Kidney glomerular epithelial cell (primary cell): ENCODE measurements around the gene ATP6V0E2.
"Not testable (repeated sequence)": the region's sequence is repeated elsewhere in the genome, so short reads cannot be mapped to it uniquely, and the experiment has no call there.

Source experiments
- DNase-seq: peaks from one replicate; lab custom pipeline; 2025; lab: John Stamatoyannopoulos, UW

Gene ATP6V0E2

DNA sequence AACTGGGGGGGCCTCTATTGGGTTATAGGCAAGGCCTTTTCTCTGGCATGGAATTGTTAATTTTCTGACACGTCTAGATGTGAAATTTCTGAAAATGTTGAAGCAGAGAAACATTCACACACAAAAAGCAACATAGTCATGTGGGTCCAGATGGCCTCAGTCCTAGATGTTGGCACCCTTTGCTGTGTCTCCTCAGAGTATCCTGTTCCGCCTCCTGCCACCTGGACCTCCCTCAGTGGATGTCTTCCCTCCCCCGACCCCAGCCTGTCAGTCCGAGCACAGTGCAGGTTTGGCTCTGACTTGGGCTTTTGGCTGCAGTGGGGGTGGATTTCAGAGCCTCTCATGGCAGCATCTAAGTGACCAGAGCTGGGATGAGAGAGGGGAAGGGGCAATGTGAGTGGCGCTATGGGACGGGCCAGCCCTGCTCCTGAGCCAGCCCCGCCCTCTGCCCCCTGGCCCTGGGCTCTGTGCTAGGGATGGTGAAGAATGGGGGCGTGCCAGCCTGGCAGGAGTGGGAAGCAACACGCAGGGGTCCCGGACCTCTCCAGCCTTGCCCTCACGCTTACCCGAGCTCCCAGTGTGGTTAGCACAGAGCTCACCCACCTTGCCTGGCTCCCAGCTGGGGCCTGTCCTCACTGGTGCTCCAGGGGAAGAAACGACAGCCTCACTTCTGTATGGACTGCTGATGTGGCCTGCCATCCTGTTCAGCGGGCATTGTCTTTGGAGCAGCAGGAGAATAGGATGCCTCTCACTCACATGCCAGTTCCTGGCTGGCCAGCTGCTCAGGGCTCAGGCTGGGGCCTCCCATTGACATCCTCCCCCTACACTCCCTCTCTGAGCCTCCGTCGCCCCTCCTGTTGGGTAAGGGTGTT is 6.2 kb downstream of the ATP6V0E2 start:
- no peak for DNase-seq

DNA sequence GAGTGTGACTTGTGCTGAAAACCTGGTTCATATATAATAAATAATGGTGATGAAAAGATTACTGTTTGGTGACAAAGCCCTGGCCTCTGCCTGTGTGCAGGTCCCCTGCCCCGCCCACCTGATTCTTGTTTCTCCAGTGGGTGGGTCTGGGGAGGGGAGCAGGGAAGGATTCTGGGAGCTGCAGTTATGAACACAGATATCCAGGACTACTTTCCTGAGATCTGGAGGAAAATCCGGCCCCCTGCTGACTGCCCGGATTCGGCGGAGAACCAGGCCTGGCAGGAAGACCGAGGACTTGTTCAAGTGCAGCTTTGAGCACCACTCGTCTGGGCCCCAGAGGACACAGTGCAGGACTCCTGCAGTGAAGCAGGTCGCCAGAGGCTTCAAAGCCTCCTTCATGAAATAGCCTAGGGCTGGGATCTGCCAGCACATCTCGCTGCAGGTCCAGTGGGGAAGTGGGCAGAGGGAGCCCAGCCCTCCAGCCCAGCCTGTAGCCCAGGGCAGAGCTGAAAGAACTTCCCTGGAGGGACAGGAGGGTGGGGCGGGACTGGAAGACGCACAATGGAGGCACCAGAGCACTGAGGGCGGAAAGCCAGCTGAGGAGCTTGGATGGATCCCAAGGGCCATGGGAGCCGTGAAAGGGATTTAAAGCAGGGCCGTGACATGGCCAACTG is 7.0 kb downstream of the ATP6V0E2 start:
- DNase-seq = no peak

DNA sequence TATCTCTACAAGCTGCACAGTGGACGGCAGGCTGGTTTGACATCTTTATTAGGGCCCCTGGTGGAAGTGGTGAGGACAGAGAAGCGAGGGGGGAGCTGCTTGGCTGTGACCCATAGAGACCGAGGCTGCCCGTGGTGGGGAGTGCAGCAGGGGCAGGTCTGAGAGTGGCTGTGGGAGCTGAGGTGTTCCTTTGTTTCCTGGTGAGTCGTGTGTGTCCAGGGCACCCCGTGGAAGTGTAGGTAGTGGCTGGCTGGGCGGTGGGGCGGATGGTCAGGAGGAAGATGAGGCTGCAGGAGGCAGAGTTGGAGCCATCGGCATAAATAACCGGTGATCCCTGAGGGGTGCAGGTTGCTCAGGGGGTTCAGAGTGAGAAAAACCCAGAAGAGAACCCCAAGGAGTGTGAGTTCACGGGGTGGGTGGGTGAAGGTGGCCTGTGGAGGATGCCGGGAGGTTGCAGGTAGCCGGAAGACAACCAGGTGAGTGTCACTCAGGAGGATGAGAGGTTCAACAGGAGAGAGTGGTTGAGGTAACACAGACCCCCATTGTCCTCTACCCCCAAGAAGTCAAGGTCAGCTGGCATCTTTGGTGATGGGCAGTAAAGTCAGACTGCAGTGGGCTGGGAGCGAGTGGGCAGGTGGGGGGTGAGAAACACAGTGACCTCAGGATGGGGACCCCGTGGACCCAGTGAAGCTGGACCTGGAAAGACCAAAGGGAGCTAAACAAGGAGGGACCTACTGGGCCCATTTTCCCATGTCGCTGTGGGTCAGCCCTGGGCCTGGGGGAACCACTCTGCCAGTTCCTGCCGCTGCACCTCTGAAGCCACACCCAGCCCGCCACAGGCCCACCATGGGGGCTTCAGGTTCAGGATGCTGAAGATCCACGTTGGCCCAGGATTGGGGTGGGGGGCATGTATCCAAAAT is 7.8 kb downstream of the ATP6V0E2 start:
- DNase-seq = no peak

DNA sequence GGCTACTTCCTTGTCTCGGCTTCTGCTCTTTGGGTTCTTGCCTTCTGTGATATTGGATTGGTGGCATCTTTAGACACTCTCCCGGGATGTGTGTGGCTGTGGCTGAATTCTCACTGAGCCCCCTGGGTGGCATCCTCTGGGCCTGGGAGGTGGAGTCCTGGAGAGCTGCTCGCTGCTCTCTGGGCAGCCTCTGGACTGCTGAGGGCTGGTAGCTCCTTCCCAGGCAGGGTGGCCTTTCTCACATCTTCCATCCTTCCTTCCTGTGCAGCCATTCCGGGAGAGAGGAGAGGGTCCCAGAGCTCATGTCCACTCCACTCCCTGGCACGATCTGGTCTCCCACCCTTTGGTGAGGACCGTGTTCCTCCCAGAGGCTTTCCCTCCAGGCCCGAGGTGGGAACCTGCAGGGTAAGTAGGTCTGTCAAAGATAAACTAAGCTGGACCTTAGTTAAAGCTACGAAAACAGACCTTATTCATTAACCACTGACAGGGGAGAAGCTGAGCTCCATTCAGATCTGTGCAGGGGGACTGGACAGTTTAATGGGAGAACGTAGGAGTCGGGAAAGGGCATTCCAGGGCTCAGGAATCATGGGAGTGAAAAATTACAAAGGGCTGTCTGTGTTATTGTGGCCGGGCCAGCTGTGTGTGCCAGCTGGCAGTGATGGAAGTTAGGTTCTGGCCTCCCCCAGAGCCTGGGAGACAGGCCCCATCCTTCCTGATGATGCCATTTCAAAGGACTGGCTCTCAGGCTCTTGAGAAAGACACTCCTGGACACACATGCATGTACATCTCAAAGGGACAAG is 8.7 kb downstream of the ATP6V0E2 start:
- peak; percentile 32 for DNase-seq

DNA sequence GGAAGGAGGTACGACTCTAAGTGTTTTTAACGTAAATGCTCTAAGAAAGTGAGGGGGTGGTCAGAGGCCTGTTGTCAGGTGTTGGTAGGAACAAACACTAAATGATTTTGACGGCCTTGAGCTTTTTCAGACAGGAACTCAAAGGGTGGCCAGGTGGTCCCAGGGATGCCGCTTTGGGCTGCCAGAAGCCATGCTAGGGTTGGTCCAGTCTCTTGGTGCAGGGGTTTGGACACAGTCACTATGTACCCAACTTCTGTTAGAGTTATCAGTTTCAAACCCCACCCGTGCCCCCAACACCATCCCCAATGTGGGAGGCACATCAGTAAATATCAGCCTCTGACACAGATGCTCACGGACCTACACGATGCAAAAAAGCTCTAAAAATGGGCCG is 9.3 kb downstream of the ATP6V0E2 start:
- DNase-seq = no peak

DNA sequence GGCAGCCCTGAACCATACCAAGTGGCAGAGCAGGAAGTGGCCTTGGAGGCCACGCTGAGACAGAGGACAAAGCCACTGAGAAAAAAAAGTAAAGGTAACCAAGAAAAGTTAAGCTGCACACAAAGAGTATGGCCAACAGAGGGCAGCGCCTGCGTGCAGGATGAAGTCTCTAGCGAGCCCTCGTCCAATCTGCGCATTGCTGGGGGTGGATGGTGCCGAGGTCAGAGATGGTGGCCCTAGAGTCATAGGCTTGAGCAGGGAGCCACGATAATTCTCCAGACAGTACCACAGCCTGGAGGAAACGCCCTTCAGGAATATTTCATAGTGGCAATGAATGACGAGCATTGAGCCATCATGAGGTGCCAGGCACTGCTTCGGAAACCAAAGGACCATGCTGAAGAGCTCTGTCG is 9.7 kb downstream of the ATP6V0E2 start:
- DNase-seq = peak; percentile 44

DNA sequence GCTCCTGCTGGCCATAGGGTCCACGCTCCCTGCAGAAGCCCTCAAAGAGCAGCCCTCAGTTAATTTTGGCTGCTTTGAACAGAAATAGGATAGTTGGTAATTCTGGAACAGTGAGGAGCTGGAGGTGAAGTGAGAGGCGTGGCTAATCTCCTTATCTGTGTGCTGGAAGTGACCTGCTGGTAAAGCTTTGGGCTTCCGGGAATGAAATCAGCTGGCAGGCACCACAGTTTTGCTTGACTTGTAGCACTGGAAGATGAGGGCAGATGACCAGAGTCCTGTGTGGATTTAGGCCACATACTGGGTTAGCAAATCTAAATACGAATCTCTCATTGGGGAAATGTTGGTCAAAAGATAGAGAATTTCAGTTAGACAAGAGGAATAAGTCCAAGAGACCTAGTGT is 10.2 kb downstream of the ATP6V0E2 start:
- DNase-seq = no peak

DNA sequence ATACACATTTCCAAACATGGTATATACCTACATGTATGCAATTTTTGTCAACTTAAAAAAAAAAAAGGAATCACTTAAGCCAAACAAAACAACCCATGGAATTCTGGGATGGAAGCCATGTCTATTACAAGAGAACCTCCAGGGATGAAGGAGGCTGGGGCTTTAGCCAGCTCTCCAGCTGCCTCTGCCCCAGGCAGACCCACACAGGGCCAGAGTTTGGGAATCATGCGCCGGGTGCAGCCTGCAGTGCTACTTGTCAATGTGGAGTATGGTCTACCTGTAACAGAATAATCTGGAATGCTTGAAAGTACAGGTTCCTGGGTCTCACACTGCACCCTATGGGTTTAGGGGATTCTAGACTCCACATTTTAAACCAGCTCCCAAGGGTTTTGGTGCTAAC is 10.8 kb downstream of the ATP6V0E2 start:
- DNase-seq = no peak

DNA sequence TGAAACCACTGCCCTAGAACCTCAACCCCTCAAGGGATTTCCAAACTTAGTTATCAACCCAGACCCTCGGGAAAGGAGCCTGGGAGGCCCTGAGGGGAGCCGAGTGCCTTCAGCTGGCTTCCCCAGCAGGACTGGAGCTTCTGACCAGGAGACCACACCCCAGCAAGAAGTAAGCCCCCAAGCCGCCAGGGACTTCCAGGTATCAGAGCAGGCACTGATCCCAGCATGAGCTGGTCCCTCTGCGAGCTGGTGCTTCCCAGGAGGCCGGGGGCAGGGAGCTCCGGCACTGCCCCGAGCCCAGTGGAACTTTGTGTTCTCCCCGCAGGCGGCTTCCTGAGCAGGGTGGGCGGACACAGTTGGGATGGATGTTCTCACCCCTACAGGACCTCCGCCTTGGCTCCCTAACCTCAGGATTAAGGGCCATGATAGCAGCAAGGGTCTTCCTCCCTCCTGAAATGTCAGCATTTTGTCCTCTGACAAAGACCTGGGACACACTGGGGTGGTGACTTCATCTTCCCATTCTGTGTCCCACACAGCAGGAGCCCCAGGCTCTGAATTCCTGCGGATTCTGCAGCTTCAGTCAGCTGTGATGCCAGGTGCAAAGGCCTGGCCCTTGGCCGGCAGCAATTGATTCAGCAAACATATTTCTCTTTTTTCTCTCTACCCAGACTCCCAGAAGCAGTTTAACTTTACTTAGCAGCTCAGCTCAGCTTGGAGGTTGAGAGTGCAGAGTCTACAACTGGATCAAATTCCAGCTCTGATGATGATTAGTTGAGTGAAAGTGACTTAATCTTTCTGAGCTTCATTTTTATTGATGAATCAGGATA is 11.6 kb downstream of the ATP6V0E2 start:
- DNase-seq = no peak

DNA sequence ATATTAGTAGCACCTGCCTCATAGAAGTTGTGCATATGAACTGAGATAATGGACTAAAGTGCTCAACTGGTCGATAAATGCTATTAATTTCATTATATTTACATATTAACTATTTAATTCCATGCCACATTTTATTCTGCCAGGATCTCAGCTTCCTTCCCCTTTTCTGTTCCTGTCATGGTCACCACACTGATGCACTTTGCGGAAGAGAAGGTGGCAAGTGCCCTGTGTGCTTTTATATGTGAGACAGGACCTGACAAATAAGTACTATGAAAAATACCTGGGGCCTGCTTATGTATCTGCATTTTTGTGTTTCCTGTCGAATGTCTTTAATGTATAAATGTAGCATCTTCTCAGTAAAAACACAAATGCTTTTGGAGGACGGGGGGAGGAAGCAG is 12.2 kb downstream of the ATP6V0E2 start:
- DNase-seq = no peak

DNA sequence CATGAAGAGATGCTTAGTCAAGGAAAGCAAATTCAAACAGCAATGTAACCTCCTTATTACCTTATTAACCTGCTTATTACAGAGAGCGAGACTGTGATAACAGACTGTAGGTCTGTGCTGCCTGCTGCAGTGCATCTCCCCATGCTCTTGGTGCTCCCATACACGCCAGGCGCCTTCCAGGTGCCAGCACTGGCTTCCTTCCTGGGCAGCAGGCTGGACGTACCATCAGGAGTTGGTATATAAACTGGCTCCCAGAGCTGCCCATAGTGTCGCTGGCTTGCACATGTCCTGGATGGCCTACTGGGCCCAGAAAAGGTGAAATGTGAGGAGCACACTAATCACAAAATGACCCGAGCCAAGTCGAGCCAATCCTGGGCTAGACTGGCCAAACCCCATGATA is 13.5 kb downstream of the ATP6V0E2 start:
- no peak for DNase-seq

DNA sequence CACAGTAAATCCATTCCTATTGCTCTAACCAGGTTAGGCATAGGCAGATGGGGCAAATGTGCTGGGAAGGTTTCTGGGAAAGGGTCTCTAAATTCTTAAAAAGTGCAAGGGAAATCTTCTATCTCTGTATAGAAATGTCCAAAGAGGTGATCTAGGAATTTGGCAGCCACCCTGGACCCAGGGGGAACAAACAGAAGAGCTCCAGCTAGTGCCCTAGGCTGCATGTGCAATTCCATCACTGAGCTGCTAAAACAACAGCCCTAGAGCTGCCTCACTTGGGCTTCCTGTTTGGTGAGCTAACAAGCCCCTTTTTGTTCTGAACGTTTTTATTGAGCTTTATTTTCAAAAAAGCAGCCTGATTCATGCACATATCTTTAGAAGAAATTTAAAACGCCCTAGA is 16.9 kb downstream of the ATP6V0E2 start:
- DNase-seq = not testable (repeated sequence)

DNA sequence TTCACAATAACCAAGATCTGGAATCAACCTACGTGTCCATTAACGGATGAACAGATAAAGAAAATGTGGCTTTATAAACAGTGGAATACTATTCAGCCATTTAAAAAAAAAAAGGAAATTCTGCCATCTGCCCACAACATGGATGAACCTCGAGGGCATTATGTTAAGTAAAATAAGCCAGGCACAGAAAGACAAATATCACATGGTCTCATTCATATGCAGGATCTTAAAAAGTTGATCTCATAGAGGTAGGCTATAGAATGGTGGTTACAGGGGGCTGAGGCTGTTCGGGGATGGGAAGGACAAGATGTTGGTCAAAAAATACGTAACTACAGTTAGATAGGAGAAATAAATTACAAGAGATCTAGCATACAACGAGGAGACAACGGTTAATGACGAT is 21.2 kb downstream of the ATP6V0E2 start:
- not testable (repeated sequence) for DNase-seq

DNA sequence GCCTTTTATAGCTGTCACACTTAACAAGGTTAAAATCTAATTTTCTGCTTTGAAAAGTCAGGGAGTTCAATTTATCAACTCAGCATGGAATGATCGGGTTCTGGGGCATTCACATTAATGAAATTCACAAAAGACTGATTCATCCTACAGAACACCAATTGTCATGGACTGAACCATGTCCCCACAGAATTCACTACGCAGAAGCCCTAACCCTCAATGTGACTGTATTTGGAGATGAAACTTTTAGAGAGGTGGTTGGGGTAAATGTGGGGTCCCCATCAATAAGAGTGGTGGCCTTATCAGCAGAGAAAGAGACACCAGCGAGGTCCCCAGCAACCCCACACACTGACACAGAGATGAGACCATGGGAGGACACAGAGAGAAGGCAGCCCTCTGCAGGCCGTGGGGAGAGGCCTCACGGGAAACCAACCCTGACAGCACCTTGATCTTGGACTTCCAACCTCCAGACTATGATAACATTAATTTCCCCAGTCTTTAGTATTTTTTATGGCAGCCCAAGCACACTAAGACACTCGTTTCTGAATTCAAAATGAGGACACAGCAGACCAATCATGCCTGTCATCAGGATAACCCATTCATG is 34.1 kb downstream of the ATP6V0E2 start:
- DNase-seq = not testable (repeated sequence)

DNA sequence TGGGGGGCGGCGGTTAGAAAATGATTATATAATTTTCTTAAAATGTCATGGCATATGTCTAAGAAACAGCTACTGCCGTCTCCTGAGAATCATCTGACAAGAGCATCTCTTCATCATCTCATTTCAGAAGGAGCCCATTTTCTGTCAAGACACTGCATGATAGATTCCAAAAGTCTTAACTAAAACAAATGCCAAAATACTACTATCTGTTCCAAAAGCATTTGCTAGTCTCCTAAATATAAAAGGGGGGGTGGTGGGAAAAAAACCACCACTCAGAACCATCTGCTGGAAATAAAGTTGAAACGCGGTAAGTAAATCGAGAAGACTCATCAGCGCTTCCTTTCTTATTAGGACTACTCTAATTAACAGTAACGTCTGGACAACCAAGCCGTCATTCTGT is 36.5 kb downstream of the ATP6V0E2 start:
- not testable (repeated sequence) for DNase-seq

DNA sequence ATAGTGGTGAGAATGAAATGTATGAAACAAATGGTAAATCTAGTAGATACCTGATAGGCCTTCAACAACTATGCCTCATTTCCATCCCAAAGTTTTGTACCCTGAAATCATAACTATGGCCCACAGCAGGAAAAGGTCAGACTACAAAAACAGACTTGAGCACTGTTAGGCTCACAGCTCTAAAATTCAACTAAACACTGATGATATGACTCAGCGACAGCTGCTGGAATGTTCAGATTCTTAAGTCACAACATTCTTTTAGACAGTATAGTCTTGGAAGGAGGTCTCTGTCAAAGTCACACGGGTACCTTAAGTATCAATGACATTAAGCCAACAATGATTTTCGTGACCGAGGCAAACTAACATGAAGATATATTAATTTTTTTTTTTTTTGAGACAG is 38.4 kb downstream of the ATP6V0E2 start:
- DNase-seq = not testable (repeated sequence)

DNA sequence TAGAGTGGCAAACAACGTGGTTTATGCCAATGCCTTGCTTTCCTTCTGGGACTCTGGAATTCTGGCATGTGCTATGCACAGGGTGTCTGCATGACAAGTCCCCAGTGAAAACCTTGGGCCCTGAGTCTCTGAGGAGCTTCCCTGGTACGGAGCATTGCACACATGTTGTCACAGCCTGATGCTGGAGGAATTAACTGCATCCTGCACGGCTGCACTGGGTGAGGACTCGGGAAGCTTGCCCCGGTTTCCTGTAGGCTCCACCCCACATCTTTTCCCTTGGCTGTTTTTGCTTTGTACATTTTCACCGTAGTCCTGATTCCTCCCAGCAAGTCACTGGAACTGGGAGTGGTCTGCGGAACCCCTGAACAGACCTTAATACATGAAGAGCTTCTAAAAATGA is 52.6 kb downstream of the ATP6V0E2 start:
- DNase-seq = not testable (repeated sequence)
